ENCODE data around the gene CCL5. TPM values are rescaled to one million over a fixed set of nuclear protein-coding genes. Genes with fewer than 3 reads are reported as not detected.

Gene CCL5
- total and polyA plus RNA-seq, 2 experiments from 2014 or later = not detected

DNA sequence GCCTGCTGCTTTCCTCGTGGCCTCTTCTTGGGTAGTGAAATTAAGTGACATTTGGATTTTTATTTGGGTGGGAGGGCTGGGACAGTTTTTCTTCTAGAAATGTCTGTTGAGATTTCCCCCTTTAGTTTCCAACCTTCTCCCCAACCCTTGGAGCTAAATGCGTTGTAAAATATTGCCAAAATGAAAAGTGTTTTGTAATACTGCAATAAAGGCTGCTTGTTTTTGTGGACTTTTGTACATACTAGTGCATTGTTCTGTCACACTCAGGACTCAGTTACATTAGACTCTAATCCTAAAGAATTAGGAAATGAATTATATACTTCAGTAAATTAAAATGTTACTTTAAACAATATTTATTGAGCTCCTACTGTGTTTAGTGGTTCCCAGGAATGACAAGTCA lies 33.2 kb downstream of the CCL5 start (continued):
- TF ChIP-seq, protein P1, sequence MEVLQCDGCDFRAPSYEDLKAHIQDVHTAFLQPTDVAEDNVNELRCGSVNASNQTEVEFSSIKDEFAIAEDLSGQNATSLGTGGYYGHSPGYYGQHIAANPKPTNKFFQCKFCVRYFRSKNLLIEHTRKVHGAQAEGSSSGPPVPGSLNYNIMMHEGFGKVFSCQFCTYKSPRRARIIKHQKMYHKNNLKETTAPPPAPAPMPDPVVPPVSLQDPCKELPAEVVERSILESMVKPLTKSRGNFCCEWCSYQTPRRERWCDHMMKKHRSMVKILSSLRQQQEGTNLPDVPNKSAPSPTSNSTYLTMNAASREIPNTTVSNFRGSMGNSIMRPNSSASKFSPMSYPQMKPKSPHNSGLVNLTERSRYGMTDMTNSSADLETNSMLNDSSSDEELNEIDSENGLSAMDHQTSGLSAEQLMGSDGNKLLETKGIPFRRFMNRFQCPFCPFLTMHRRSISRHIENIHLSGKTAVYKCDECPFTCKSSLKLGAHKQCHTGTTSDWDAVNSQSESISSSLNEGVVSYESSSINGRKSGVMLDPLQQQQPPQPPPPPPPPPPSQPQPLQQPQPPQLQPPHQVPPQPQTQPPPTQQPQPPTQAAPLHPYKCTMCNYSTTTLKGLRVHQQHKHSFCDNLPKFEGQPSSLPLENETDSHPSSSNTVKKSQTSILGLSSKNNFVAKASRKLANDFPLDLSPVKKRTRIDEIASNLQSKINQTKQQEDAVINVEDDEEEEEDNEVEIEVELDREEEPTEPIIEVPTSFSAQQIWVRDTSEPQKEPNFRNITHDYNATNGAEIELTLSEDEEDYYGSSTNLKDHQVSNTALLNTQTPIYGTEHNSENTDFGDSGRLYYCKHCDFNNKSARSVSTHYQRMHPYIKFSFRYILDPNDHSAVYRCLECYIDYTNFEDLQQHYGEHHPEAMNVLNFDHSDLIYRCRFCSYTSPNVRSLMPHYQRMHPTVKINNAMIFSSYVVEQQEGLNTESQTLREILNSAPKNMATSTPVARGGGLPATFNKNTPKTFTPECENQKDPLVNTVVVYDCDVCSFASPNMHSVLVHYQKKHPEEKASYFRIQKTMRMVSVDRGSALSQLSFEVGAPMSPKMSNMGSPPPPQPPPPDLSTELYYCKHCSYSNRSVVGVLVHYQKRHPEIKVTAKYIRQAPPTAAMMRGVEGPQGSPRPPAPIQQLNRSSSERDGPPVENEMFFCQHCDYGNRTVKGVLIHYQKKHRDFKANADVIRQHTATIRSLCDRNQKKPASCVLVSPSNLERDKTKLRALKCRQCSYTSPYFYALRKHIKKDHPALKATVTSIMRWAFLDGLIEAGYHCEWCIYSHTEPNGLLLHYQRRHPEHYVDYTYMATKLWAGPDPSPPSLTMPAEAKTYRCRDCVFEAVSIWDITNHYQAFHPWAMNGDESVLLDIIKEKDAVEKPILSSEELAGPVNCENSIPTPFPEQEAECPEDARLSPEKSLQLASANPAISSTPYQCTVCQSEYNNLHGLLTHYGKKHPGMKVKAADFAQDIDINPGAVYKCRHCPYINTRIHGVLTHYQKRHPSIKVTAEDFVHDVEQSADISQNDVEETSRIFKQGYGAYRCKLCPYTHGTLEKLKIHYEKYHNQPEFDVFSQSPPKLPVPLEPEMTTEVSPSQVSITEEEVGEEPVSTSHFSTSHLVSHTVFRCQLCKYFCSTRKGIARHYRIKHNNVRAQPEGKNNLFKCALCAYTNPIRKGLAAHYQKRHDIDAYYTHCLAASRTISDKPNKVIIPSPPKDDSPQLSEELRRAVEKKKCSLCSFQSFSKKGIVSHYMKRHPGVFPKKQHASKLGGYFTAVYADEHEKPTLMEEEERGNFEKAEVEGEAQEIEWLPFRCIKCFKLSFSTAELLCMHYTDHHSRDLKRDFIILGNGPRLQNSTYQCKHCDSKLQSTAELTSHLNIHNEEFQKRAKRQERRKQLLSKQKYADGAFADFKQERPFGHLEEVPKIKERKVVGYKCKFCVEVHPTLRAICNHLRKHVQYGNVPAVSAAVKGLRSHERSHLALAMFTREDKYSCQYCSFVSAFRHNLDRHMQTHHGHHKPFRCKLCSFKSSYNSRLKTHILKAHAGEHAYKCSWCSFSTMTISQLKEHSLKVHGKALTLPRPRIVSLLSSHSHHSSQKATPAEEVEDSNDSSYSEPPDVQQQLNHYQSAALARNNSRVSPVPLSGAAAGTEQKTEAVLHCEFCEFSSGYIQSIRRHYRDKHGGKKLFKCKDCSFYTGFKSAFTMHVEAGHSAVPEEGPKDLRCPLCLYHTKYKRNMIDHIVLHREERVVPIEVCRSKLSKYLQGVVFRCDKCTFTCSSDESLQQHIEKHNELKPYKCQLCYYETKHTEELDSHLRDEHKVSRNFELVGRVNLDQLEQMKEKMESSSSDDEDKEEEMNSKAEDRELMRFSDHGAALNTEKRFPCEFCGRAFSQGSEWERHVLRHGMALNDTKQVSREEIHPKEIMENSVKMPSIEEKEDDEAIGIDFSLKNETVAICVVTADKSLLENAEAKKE (CRISPR knock-in tag; IDR thresholded peaks at IDR 0.05) = no peak
- no peak for TF ChIP-seq ZNF114 (CRISPR knock-in tag; IDR thresholded peaks at IDR 0.05)

DNA sequence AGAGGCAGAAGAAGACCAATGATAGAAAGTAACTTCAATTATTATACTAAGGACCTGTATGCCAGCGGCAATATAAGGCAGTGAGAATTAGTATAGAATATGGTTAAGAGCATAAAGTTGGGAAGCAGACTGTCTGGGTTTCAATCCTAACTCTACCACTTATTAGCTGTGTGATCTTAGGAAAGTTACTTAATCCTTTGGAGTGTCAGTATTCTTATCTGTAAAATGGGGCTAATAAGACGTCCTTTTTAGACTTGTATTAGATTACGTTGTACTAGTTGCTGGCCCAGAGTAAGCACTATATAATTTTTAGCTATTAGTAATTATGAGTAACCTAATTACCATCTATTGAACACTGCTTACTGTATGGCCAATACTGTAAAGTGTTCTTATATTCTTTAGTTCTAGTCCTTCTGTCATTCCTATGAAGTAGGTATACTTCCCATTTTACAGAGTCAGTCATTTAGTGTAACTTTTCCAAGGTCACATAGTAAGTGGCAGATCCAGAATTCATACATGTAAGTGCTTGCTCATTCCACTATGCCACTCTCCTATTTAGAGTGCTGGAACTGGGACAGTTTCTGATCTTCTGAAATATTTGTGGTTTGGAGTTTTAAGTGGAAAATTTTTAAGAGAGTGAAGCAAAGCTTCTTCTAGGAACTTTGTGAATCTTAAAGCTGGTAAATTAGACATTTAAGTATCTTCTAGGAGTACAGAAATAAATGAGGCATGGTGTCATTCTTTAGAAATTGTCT lies 33.9 kb downstream of the CCL5 start:
- H3K27ac ChIP-seq (ENCODE audit: low read depth) = no peak overlapping the region
- peaks cover 6% of the 10 kb centered on the region for H3K4me1 Mint-ChIP-seq
- H3K4me3 ChIP-seq = no peak overlapping the region
- peaks cover 60% of the 10 kb centered on the region for H3K36me3 ChIP-seq (ENCODE audit: insufficient read depth)
- peaks cover 8% of the 10 kb centered on the region; the same call in 1 of the 2 replicates for H3K79me2 ChIP-seq (replicated peaks; ENCODE audit: insufficient read depth)
- no peak overlapping the region for H3K4me3 Mint-ChIP-seq
- no peak overlapping the region for H3K27ac Mint-ChIP-seq
- H3K9me3 Mint-ChIP-seq = no peaks in the 10 kb centered on the region; the same call in 2 of the 3 replicates
- H3K27me3 ChIP-seq (ENCODE audit: insufficient read depth) = no peaks in the 10 kb centered on the region
- no peak for ATAC-seq
- H3K9me2 ChIP-seq (ENCODE audit: insufficient read depth) = no peaks in the 10 kb centered on the region
- H3K27me3 Mint-ChIP-seq (ENCODE audit: insufficient read depth, low read depth, poor library complexity) = peaks cover 15% of the 10 kb centered on the region
- no peaks in the 10 kb centered on the region for H3K4me1 ChIP-seq (ENCODE audit: insufficient read depth)
- peaks cover 80% of the 10 kb centered on the region for H3K36me3 Mint-ChIP-seq (ENCODE audit: low read depth)
- peaks cover 36% of the 10 kb centered on the region for H4K20me1 ChIP-seq (replicated peaks; ENCODE audit: insufficient read depth)
- no peak for DNase-seq (ENCODE audit: low spot score)
- peaks cover 24% of the 10 kb centered on the region for H3F3A ChIP-seq (replicated peaks; ENCODE audit: low read depth)
- H2AFZ ChIP-seq = no peak overlapping the region
- H3K4me2 ChIP-seq = no peak overlapping the region
- no peak for TF ChIP-seq ZNF114 (CRISPR knock-in tag; IDR thresholded peaks at IDR 0.05)
- TF ChIP-seq, protein P2, sequence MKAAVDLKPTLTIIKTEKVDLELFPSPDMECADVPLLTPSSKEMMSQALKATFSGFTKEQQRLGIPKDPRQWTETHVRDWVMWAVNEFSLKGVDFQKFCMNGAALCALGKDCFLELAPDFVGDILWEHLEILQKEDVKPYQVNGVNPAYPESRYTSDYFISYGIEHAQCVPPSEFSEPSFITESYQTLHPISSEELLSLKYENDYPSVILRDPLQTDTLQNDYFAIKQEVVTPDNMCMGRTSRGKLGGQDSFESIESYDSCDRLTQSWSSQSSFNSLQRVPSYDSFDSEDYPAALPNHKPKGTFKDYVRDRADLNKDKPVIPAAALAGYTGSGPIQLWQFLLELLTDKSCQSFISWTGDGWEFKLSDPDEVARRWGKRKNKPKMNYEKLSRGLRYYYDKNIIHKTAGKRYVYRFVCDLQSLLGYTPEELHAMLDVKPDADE (IDR thresholded peaks at IDR 0.05) = no peak
- no peak for TF ChIP-seq CREB1 (CRISPR knock-in tag; IDR thresholded peaks at IDR 0.05; ENCODE audit: low read depth)
- TF ChIP-seq, protein P3, sequence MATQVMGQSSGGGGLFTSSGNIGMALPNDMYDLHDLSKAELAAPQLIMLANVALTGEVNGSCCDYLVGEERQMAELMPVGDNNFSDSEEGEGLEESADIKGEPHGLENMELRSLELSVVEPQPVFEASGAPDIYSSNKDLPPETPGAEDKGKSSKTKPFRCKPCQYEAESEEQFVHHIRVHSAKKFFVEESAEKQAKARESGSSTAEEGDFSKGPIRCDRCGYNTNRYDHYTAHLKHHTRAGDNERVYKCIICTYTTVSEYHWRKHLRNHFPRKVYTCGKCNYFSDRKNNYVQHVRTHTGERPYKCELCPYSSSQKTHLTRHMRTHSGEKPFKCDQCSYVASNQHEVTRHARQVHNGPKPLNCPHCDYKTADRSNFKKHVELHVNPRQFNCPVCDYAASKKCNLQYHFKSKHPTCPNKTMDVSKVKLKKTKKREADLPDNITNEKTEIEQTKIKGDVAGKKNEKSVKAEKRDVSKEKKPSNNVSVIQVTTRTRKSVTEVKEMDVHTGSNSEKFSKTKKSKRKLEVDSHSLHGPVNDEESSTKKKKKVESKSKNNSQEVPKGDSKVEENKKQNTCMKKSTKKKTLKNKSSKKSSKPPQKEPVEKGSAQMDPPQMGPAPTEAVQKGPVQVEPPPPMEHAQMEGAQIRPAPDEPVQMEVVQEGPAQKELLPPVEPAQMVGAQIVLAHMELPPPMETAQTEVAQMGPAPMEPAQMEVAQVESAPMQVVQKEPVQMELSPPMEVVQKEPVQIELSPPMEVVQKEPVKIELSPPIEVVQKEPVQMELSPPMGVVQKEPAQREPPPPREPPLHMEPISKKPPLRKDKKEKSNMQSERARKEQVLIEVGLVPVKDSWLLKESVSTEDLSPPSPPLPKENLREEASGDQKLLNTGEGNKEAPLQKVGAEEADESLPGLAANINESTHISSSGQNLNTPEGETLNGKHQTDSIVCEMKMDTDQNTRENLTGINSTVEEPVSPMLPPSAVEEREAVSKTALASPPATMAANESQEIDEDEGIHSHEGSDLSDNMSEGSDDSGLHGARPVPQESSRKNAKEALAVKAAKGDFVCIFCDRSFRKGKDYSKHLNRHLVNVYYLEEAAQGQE (IDR thresholded peaks at IDR 0.05; ENCODE audit: unreplicated experiment) = no peak
- no peak for TF ChIP-seq STAT1 (IDR thresholded peaks at IDR 0.05; ENCODE audit: unreplicated experiment)
- TF ChIP-seq, protein P4, sequence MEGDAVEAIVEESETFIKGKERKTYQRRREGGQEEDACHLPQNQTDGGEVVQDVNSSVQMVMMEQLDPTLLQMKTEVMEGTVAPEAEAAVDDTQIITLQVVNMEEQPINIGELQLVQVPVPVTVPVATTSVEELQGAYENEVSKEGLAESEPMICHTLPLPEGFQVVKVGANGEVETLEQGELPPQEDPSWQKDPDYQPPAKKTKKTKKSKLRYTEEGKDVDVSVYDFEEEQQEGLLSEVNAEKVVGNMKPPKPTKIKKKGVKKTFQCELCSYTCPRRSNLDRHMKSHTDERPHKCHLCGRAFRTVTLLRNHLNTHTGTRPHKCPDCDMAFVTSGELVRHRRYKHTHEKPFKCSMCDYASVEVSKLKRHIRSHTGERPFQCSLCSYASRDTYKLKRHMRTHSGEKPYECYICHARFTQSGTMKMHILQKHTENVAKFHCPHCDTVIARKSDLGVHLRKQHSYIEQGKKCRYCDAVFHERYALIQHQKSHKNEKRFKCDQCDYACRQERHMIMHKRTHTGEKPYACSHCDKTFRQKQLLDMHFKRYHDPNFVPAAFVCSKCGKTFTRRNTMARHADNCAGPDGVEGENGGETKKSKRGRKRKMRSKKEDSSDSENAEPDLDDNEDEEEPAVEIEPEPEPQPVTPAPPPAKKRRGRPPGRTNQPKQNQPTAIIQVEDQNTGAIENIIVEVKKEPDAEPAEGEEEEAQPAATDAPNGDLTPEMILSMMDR (conservative IDR thresholded peaks at IDR 0.05; ENCODE audit: low read depth in 2 of 2) = no peak
- no peak for TF ChIP-seq EZH2phosphoT487 (IDR thresholded peaks at IDR 0.05; ENCODE audit: unreplicated experiment)
- TF ChIP-seq EZH2 (IDR thresholded peaks at IDR 0.05; ENCODE audit: low read depth, unreplicated experiment) = no peak
- TF ChIP-seq ZNF331 (CRISPR knock-in tag; IDR thresholded peaks at IDR 0.05; ENCODE audit: low read depth) = no peak
- no peak for TF ChIP-seq JUNB (IDR thresholded peaks at IDR 0.05; ENCODE audit: unreplicated experiment)

Data from GM23338 (cell line).